Endothelial cell of umbilical vein (primary cell): ENCODE results near the gene SOCS3.

ENCODE experiments used
- EZH2 ChIP-seq: IDR thresholded peaks from 2 replicates; pipeline ENCODE4 v1.6.1; 2012; ENCODE audit warnings: borderline replicate concordance, low read depth, mild to moderate bottlenecking, moderate library complexity, low read length, inconsistent platforms; ENCODE audit not compliant: severe bottlenecking
- GATA2 ChIP-seq: IDR thresholded peaks from 2 replicates; pipeline ENCODE4 v1.7.0; 2011; ENCODE audit warnings: low read depth, mild to moderate bottlenecking, moderate library complexity, mixed read lengths, low read length; ENCODE audit not compliant: insufficient read length, insufficient read depth
- JUN ChIP-seq: IDR thresholded peaks from 2 replicates; pipeline ENCODE4 v1.6.1; 2011; ENCODE audit warnings: borderline replicate concordance, low read depth; ENCODE audit not compliant: insufficient read length, insufficient read depth
- MYC ChIP-seq: IDR thresholded peaks from one replicate; pipeline ENCODE4 v1.6.1; 2011; ENCODE audit warnings: mild to moderate bottlenecking, low read depth, low read length
- POLR2A ChIP-seq: IDR thresholded peaks from 2 replicates; pipeline ENCODE4 v1.6.1; 2012; ENCODE audit warnings: low read depth, mild to moderate bottlenecking, control low read depth, low read length
- POLR2AphosphoS5 ChIP-seq: IDR thresholded peaks from 2 replicates; pipeline ENCODE4 v1.6.1; 2012; ENCODE audit warnings: low read depth, mild to moderate bottlenecking, control low read depth, low read length, moderate library complexity; ENCODE audit not compliant: insufficient read depth
- TF ChIP-seq, protein P1 (sequence below): IDR thresholded peaks from 2 replicates; pipeline ENCODE4 v1.6.1; 2011; ENCODE audit not compliant: insufficient read depth, insufficient read length
- TF ChIP-seq, protein P2 (sequence below), 2 donors: IDR thresholded peaks; 1 replicate in 1 of 2; 2 replicates in 1 of 2; pipeline ENCODE4 v1.5.1; 2011; ENCODE audit warnings: low read length in 2 of 2, mild to moderate bottlenecking in 2 of 2, moderate library complexity in 2 of 2, control low read depth in 1 of 2, inconsistent platforms in 1 of 2, low read depth in 1 of 2; ENCODE audit not compliant: insufficient read depth in 1 of 2; ENCODE audit errors: extremely low read depth in 1 of 2

DNA sequence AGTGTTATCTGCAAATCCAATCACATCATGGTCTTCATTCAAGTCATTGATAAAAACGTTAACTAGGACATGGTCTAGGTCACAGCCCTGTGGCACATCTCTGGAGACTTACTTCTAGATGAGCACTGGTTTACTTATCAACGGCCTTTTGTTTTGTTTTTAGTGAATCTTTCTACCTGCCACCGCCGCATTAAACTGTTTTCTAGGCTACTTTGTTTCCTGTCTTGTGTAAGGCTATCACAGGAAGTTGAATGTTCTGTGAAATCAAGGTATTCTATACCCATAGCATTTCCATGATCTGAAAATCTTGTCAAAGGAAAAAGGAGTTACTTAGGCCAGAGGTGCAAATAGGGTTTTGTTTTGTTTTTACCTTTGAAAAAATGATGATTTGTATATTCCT lies 26.9 kb downstream of the SOCS3 start:
- TF ChIP-seq POLR2A (no peak), POLR2AphosphoS5 (no peak), JUN (no peak), EZH2 (no peak), MYC (no peak), GATA2 (no peak)
- TF ChIP-seq, protein P1, sequence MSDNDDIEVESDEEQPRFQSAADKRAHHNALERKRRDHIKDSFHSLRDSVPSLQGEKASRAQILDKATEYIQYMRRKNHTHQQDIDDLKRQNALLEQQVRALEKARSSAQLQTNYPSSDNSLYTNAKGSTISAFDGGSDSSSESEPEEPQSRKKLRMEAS: no peak
- TF ChIP-seq, protein P2, sequence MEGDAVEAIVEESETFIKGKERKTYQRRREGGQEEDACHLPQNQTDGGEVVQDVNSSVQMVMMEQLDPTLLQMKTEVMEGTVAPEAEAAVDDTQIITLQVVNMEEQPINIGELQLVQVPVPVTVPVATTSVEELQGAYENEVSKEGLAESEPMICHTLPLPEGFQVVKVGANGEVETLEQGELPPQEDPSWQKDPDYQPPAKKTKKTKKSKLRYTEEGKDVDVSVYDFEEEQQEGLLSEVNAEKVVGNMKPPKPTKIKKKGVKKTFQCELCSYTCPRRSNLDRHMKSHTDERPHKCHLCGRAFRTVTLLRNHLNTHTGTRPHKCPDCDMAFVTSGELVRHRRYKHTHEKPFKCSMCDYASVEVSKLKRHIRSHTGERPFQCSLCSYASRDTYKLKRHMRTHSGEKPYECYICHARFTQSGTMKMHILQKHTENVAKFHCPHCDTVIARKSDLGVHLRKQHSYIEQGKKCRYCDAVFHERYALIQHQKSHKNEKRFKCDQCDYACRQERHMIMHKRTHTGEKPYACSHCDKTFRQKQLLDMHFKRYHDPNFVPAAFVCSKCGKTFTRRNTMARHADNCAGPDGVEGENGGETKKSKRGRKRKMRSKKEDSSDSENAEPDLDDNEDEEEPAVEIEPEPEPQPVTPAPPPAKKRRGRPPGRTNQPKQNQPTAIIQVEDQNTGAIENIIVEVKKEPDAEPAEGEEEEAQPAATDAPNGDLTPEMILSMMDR (IDR thresholded peaks at IDR 0.05; ENCODE audit: extremely low read depth in 1 of 2, insufficient read depth in 1 of 2, low read depth in 1 of 2, low read length in 2 of 2): no peak
